Muscle of arm (tissue), 12 donors: ENCODE data around the gene VMA21. TPM values are rescaled to one million over a fixed set of nuclear protein-coding genes. Genes with fewer than 3 reads are reported as not detected.

Experiments
- DNase-seq: peaks from one replicate; pipeline ENCODE4 v3.0.0-alpha.2; 2013
- polyA plus RNA-seq, 12 donors: library from polyadenylated mRNA; unstranded; fragments of 120-200 nt; gene quantifications; one replicate each; pipeline ENCODE4 v1.2.1, GENCODE V29; 2013; ENCODE audit not compliant: insufficient read length in 12 of 12

Gene VMA21
- polyA plus RNA-seq, 12 donors = 15.8 to 31.4 (median 18.5) TPM; not detected in 1

GRCh38 chrX:151448509-151448908, 51.5 kb downstream of the VMA21 start:
- no peak for DNase-seq

DNA sequence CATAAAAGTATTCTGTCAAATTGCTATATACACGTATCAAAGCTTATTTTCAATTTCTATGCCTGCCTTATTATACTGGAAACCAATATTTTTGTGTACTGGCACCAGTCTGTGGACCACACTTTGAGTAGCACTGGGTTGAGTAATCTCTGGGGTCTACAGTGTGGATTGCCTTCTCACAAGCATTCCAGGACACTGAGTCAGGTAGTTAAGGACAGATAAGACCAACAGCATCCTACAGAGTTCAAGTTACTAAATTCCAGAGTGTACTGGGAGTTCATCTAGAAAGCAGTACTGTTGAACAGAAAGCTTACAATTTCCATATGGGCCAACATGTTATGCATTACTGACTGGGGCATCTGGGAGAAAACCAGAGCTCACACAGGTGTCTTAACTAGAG, 61.8 kb downstream of the VMA21 start:
- no peak for DNase-seq

Other genes starting within 250 kb of the VMA21 start
- under 1 TPM in 1 of 12 donors, not detected in 11; 0.11 TPM for gene GPR50, start 220.6 kb upstream of the VMA21 start, polyA plus RNA-seq
- under 1 TPM in 4 of 12 donors, not detected in 8; 0.11 to 0.24 (median 0.12) TPM for gene PASD1, start 166.5 kb downstream of the VMA21 start, polyA plus RNA-seq